ENCODE measurements around the gene BTBD3.

Gene BTBD3

DNA sequence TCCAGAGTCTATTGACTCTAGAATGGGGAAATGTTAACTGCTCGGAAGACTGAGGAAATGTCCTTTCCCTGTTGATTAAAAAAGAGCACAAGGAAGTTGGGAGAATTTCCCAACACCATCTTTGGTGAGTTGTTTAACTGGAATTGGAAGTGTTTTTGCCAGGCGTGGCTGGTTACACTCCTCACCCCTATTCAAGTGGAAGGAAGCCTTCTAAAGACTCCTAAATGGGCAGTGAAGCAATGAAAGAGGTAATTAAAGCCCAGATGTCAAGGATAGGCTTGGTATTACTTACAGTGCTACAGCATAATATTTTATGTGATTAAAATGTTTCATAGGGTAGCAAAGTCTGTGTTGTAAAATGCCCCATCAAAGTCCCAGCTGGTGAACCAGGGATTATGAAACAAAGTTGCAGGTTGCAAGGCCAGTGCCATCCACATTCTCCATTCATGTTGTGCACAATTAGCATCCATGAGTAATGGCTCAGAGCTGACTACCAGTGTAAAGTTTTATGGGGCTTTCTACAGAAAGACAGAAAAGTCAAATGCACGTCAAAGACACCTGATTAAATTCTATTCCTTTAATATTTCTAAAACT is 52.6 kb downstream of the BTBD3 start:
- no peak for DNase-seq (ENCODE audit: low read depth in 2 of 2)

DNA sequence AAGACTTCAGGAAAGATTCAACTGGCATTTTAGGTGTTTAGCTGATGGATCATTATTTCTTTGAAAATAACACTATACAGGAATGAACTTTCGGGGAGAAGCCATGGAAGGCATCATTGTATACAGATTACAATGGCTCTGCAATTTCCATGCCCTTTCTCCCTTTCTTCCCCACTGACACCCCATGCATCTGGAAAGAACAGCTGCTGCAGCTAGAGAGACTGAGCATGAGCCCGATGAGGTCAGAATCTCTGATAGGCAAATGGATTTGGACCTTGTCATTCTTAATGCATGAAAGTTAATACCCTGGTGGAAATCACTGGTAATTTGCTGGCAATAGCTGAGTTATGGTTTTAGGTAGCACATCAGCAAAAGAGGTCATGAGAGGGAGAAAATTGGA is 54.8 kb downstream of the BTBD3 start:
- DNase-seq (ENCODE audit: low read depth in 2 of 2): no peak
